HG03196 (cell line): ENCODE results near the gene VGLL1.

Experiments used
- ATAC-seq: cut with Tn5 transposase; IDR thresholded peaks from one replicate; pipeline ENCODE4 v1.9.1; 2021; ENCODE audit not compliant: unreplicated experiment

The VGLL1 gene

DNA sequence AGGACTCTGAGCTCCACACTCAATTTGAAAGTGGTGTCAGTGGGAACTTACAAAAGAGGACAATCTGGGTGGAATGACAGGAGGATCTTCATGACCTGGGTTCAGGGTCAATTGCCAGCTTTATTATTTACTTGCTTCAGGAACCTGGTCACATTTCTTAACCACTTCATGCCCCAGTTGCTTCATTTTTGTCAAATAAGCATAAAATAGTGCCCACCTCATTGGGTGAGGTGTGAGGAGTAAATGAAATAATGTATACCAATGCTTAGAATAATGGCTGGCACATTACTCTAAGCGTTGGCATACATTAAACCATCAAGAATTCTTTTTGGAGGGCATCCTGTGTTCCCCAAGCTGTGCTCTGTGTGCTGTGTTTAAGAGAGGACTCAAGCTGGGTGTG is 19.4 kb downstream of the VGLL1 start:
- ATAC-seq, result no peak

DNA sequence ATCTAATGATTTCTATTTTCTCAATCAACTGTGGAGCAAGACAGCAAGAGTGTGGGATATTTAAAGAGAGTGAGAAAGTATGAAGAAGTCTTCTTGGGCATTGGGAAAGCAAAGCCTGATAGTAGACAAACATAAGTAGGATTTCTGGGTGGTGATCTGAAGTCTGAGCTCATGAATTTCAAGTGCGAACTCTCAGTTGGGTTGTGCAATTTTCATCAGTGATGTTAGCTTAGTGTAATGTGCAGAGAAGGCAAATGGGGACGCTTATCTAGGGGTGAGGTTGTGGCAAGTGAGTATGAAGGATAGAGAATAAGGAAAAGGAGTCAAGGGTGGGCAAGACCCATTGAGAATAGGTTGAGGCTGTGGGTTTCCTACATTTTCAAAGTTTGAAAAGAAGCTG is 23.7 kb downstream of the VGLL1 start:
- ATAC-seq, result no peak

DNA sequence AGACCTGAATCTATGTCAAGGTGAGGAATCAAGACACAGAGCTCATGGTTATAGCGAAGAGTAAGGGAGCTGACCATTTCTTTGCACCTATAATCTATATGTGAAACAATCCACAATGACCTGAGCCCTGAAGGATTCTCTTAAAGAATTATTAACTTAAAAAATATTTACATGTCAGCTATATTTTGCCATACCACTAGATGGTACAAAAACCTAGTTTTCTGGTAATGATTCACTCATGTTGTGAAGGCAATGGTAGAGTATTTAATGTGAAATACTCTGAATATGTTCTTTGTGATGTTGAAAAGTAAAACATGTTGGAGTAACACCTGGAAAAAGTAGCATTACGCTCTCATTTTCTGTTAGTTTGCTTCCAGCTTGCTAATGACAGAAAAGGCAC is 40.0 kb downstream of the VGLL1 start:
- ATAC-seq, result no peak

DNA sequence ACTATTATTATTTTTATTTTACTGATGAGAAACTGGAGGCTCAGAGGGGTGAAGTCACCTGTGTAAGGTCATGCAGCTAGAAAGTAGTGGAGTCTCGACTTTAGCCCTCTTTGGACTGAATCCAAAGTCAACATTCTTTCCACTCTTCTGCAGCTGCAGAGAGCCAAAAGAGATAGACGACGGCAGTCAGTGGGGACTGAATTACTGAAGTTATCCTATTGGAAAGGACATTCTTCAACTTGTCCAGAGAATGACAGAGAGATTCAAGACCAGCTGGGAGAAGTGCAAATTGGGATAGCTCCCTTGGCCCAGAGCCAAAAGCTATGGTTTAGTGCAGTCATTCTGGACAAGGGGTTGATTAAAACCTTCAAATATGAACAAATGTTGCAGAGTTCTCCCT is 42.5 kb downstream of the VGLL1 start:
- no peak for ATAC-seq

DNA sequence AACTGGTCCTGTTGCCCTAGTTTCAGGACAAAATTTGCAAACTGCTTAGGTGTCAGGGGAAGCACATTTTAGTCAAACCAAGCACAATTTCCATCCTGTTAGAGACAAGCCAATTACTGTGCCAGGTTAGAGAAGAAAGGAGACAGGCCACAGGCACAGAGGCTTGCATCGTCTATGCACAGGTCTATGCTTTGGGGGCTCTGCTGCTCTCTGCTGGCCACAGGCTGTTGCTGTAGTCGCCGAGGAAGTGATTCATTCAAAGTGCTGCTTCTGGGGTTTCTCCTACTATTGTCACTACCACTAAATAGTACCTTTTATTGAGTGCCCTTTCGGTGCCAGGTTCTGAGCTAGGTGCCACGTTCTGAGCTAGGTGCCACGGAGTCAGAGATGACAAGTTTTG is 45.5 kb downstream of the VGLL1 start:
- ATAC-seq, result peak; percentile 80

DNA sequence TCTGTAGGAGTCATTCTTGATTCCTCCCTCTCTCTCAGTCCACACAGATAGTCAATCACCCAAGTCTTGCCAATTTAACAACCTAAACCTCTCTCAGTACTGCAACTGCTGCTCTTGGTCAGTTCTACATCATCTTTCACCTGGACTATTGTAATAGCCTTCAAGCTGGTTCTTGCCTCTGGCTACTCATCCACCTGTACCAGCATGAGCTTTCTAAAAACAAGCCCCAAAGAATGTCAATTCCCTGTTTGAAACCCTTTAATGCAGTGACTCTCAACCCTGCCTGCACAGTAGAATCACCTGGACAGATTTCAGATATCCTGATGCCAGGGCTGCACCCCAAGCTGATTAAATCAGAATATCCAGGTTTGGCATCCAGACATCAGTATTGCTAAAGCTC is 48.3 kb downstream of the VGLL1 start:
- ATAC-seq, result no peak

DNA sequence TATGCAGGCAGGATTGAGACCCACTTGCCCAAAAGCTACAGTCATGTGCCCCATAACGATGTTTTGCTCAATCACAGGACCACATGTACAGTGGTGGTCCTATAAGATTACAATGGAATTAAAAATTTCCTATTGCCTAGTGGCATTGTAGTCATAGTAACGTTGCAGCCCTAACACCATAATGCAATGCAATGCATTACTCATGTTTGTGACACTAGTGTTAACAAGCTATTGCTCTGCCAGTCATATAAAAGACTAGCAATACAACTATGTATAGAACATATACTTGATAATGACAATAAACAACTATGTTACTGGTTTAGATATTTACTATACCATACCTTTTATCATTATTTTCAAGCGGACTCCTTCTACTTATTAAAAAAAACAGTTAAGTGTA is 50.6 kb downstream of the VGLL1 start:
- ATAC-seq, result no peak

DNA sequence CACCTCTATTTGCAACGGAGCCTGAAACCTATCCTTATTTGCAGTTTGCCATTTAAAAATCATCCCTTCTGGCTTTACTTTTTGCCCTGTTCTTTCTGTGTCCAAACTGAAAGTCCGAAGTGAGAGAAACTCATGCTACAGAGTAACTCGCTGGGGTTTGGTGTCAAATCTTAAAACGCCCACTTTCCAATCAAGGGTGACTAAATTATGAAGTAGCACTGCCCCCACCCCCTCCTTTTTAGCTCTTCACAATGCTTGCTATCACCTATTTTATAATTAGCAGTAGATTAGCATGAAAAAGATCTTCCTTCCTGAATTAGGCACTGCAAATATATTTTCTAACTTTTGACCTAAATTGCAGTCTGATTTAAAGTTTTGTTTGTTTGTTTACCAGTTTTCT is 52.5 kb downstream of the VGLL1 start:
- no peak for ATAC-seq

DNA sequence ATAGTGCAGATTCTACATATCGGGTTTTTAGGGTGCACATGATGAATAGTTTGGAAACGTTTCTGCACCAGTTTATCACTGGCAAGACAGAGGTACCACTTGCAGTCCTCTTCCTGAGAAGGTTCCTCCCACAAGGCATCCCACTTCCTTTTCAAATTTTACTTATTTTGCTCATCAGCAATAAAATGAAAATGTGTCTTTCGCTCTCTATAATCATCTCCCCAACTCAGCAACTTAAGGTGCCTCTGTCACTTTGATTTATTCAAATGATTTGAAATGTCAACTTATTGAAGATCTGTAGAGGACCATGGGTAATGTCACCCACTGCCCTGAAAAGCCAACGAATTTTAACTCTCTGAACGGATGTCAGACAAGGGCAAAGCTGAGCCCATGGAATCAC is 53.2 kb downstream of the VGLL1 start:
- ATAC-seq, result no peak

DNA sequence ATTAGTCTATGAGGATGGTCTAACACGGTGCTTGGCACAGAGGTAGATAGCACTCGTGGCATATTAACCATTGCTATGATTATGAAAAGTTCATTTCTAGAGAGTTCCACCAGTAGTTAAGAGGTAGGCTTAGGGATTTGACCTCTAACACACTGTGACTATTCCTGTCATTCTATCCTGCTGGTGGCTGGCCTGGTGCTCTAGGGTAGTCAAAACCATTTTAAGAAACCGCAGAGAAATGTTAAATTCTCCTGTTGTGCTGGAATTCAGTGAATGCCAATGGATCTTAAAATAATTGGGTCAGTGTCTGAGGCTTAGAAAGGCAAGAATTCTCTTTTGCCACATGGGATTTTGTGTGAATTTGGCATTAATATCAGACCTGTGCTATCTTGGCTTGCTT is 53.9 kb downstream of the VGLL1 start:
- ATAC-seq, result no peak

DNA sequence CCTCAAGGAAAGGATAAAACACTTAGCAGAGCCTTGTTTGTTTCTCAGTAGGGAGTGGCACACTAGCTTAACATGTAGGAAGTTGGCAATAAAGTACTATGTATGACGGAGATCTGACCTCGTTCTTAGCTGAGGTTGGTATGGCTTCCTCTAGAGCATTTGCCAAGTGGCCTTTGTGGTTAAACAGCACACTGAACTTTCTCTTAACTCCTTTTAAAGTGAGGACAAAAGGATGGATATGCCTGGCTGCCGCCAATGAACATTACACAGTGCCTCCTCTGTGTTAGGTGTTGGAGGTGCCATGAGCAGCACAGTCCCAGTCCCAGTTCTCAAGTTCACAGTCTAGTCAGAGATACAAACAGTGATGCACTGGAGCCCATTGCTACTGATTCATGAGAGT is 54.4 kb downstream of the VGLL1 start:
- no peak for ATAC-seq

DNA sequence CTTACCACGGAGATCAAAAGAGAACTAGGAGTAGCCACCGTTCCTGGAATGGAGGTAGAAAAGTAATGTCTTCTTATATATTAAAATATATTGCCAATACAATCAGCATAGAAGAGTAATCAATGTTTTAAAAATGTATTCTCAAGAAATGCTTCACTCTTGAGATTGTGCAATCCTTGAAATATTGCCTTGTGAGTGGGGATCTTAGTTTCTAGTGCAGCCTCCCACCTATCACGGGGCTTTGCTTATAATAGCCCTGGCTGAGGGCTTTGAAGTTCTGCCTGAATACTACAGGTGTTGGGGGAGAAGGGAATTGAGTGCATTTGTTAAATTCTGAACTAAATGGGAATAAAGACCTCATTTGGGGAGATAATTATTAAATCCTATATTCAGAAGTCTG is 55.5 kb downstream of the VGLL1 start:
- no peak for ATAC-seq

DNA sequence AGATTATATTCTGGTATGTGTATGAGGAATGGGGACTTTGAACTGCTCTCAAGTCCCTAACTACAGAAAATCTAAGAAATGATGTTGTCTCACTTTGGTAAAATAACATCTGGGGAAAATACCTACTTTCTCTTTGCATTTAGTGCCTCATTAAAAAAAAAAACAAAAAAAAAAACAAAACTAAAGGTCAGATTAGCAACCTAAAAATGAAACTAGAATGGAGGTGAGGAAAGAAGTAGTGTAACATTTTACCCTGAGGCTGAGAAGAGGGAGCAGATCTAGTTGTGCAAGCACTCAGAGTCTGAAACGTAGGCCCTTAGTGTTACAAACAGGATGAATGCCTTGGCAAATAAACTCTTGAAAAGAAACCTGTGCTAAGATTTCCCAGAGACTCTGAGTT is 56.0 kb downstream of the VGLL1 start:
- ATAC-seq, result no peak

DNA sequence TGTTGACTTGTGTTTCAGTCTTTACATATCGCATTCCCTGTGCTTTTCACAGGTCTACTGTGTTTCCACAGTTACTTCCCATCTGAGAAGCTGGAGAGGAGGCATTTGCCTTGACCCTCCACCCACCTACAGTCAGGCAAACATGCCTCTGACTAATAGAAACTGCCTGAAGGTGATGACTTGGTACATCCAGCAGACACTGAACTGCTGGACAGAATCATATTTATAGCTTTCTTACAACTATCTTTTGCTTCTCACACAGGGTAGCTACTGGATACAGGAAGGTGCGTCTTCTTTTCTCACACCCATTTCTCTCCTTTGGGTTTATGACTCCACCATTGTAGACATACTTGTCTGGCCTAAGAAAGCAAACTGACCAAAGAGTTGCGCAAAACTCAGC is 58.0 kb downstream of the VGLL1 start:
- ATAC-seq, result no peak

DNA sequence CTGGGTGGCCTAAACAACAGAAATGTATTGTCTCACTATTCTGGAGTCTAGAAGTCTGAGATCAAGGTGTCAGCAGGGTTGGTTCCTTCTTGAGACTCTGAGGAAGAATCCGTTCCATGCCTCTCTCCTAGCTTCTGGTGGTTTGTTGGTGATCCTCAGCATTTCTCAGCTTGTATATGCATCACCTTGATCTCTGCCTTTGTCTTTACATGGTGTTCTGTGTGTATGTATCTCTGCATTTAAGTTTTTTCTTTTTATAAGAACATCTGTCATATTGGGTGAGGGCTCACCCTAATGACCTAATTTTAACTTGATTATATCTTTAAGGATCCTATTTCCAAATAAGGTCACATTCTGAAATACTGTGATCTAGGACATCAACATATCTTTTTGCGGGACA is 65.3 kb downstream of the VGLL1 start:
- ATAC-seq, result no peak

DNA sequence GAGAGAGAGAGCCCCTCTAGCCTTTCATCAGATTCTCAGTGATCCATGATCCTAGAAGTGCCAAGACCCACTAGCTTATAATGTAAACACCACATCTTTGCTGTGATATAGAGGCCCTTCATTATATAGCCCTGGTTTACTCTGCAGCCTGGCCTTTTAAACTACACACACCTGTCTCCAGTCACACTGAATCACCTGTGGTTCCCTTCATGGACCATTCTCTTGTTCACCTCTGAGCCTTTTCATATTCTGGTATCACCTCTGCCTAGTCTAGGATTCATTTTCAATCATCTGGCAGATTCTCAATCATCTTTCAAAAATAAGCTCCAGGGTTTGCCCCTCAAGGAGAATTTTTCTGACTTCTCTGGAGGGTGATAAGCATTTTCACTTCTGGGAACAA is 65.9 kb downstream of the VGLL1 start:
- no peak for ATAC-seq

DNA sequence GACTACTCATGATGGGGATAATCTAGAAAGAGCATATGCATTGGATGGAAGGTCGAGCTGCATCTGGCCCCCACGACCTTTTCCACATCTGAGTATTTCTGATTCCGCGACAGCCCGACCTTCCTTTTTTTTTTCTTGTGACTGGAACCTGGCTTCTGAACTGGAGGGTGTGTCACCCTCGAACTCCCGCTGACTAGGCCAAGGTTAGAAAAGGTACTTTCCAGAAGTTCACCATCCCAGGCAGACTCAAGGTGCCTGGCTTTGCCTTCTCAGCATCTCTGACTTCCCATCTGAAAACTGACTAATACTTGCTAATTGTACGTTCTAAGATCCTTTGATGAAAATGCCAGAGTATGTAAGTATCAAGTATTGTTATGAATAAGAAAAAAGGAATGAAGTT is 66.6 kb downstream of the VGLL1 start:
- no peak for ATAC-seq

DNA sequence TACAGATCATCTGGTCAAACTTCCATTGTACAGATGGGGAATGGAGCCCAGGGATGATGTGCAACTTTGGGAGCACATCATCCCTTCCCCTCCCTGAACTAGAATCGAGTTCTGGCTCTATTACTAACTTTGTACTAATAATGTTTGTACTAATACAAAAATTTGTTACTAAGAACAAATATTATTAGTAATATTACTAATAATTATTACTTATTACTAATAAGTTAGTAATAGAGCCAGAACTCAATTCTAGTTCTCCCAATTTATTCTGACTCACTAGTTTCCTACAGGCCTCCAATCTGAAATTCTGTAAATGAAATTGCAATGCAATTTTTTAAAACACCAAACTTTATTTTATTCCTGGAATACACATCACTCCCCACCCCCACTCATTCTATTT is 68.0 kb downstream of the VGLL1 start:
- ATAC-seq, result no peak
